Measurements from ENCODE around the gene CAP2. TPM values are rescaled to one million over a fixed set of nuclear protein-coding genes. Genes with fewer than 3 reads are reported as not detected.

CAP2 gene
- total RNA-seq, 2 experiments from 2014 or later = not detected

- Mint-ChIP-seq H3K9me3 (no peaks in the 10 kb centered on the region), H3K36me3 (ENCODE audit: low read depth) (peaks cover 1% of the 10 kb centered on the region), H3K4me3 (no peak overlapping the region), H3K27me3 (peaks cover 40% of the 10 kb centered on the region), H3K4me1 (ENCODE audit: low read depth) (peaks cover 4% of the 10 kb centered on the region), H3K27ac (no peak overlapping the region)
- POLR2A ChIA-PET = interaction anchor here (1.0 kb wide), 1 partner anchor 253 kb away, joined by 3 read pairs; no protein-coding TSS in a partner anchor
- ATAC-seq = no peak
- no peak for DNase-seq
- CTCF ChIA-PET = no interaction called here
- intact Hi-C loops (cut with micrococcal nuclease) = no loop called here
- TF ChIP-seq CTCF (IDR thresholded peaks at IDR 0.05) = no peak
Observed at GRCh38 chr6:17389274-17389847, 4.0 kb upstream of the CAP2 start.

- Mint-ChIP-seq H3K9me3 (no peaks in the 10 kb centered on the region), H3K36me3 (ENCODE audit: low read depth) (peaks cover 1% of the 10 kb centered on the region), H3K4me1 (ENCODE audit: low read depth) (peaks cover 4% of the 10 kb centered on the region), H3K27ac (no peak overlapping the region), H3K27me3 (peaks cover 49% of the 10 kb centered on the region), H3K4me3 (no peak overlapping the region)
- intact Hi-C loops (cut with micrococcal nuclease) = no loop called here
- ChIA-PET CTCF (no interaction called here), POLR2A (no interaction called here)
- no peak for TF ChIP-seq CTCF (IDR thresholded peaks at IDR 0.05)
- DNase-seq (no peak), ATAC-seq (no peak)
Observed at GRCh38 chr6:17390276-17390675, 3.1 kb upstream of the CAP2 start.

- peaks cover 1% of the 10 kb centered on the region for H3K36me3 Mint-ChIP-seq (ENCODE audit: low read depth)
- POLR2A ChIA-PET = no interaction called here
- intact Hi-C loops (cut with micrococcal nuclease) = no loop called here
- TF ChIP-seq CTCF (IDR thresholded peaks at IDR 0.05) = no peak
- CTCF ChIA-PET = no interaction called here
- peaks cover 4% of the 10 kb centered on the region for H3K4me1 Mint-ChIP-seq (ENCODE audit: low read depth)
- no peaks in the 10 kb centered on the region for H3K9me3 Mint-ChIP-seq
- H3K27ac Mint-ChIP-seq = no peak overlapping the region
- DNase-seq (no peak), ATAC-seq (no peak)
- no peak overlapping the region for H3K4me3 Mint-ChIP-seq
- H3K27me3 Mint-ChIP-seq = peaks cover 52% of the 10 kb centered on the region
Observed at GRCh38 chr6:17391976-17392375, 1.4 kb upstream of the CAP2 start.

GRCh38 chr6:17393892-17394631 lies 667 bp downstream of the CAP2 start:
- Mint-ChIP-seq H3K9me3 (no peaks in the 10 kb centered on the region), H3K36me3 (ENCODE audit: low read depth) (peaks cover 1% of the 10 kb centered on the region), H3K27ac (no peak overlapping the region), H3K4me3 (peak overlapping the region; percentile 62), H3K4me1 (ENCODE audit: low read depth) (peaks cover 4% of the 10 kb centered on the region), H3K27me3 (peaks cover 59% of the 10 kb centered on the region)
- ATAC-seq = no peak
- ChIA-PET CTCF (no interaction called here), POLR2A (no interaction called here)
- peak; percentile 22 for DNase-seq
- intact Hi-C loops (cut with micrococcal nuclease) = no loop called here
- TF ChIP-seq CTCF (IDR thresholded peaks at IDR 0.05) = no peak

GRCh38 chr6:17395112-17395511 lies 1.7 kb downstream of the CAP2 start:
- Mint-ChIP-seq H3K4me3 (no peak overlapping the region), H3K4me1 (ENCODE audit: low read depth) (peaks cover 4% of the 10 kb centered on the region), H3K27me3 (peaks cover 54% of the 10 kb centered on the region), H3K36me3 (ENCODE audit: low read depth) (peaks cover 1% of the 10 kb centered on the region), H3K27ac (no peak overlapping the region), H3K9me3 (no peaks in the 10 kb centered on the region)
- ChIA-PET CTCF (no interaction called here), POLR2A (no interaction called here)
- ATAC-seq = no peak
- intact Hi-C loops (cut with micrococcal nuclease) = no loop called here
- DNase-seq = no peak
- TF ChIP-seq CTCF (IDR thresholded peaks at IDR 0.05) = no peak
